WI38 (cell line): ENCODE results near the gene RNU2-63P.

Source experiments
- H3K4me3 ChIP-seq: 2 replicates; pipeline ENCODE4 v1.5.1; 2011; ENCODE audit warnings: low read depth, mild to moderate bottlenecking, control low read depth, low read length
- TF ChIP-seq, protein P1 (sequence below): IDR thresholded peaks from 2 replicates; pipeline ENCODE4 v1.5.1; 2012; ENCODE audit warnings: low read depth, mild to moderate bottlenecking, control low read depth, low read length

The RNU2-63P gene

DNA sequence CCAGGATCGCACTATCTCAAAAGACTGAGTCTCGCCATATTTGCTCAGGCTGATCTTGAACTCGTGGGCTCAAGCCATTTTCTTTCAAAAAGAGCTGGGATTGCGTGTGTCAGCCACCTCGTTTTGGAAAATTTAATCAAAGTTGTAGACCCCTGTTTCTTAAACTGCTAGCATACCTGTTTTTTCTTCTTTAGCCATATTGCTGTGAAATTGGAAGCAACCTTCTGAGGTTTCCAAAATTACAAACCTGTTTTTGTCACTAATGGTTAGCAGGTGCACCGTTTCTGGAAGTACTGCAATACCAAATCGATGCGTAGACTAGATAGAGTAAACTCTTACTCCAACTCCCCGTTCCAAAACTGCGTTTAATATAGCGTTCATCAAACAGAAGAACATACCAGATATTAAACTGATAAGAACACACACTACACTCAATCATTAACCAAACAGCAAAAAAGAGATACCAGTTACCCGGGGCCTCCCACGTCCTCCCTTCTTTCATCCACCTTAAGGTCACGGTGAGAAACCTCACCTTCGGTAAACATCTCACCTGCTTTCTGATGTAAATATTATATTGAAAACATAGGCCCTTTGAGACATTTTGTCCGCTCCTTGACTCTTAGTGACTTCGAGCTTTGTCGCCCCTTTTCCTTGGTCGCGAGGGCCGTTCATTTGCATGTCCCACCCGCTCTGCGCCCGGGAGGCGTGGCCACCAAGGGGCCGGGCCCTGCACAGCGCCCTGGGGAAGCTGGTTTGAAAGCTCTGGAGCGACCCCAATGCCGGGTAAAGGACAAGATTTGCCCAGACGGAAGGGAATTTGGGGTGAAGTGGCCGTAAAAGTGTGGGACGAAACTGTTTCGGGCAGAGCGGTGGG is at the start of gene RNU2-63P:
Gene RNU2-63P (minus strand): TSS at position 462 of the 874 bp plus-strand sequence.
- TF ChIP-seq, protein P1, sequence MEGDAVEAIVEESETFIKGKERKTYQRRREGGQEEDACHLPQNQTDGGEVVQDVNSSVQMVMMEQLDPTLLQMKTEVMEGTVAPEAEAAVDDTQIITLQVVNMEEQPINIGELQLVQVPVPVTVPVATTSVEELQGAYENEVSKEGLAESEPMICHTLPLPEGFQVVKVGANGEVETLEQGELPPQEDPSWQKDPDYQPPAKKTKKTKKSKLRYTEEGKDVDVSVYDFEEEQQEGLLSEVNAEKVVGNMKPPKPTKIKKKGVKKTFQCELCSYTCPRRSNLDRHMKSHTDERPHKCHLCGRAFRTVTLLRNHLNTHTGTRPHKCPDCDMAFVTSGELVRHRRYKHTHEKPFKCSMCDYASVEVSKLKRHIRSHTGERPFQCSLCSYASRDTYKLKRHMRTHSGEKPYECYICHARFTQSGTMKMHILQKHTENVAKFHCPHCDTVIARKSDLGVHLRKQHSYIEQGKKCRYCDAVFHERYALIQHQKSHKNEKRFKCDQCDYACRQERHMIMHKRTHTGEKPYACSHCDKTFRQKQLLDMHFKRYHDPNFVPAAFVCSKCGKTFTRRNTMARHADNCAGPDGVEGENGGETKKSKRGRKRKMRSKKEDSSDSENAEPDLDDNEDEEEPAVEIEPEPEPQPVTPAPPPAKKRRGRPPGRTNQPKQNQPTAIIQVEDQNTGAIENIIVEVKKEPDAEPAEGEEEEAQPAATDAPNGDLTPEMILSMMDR = no peak
- H3K4me3 ChIP-seq = peak within 1 kb of the TSS; percentile 57

DNA sequence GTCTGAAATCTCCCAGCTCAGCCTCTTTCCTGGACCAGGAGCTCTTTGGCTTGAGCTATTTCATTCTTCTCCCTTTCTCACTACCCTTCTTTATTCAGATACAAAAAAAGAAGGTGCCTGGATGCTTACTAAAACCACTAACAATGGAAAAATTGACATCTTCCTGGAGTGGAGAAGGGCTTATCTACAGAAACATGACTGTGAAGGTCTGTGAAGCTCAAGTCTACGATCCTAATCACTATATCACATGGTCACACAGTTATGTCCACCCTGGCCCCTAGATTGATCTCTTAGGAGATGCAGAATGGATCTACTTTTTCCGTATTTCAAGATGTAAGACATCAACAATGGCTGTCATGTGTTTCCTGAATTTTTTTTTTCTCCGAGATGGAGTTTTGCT is 44.9 kb upstream of the RNU2-63P start:
- TF ChIP-seq, protein P1 = no peak
- no peak overlapping the region for H3K4me3 ChIP-seq

DNA sequence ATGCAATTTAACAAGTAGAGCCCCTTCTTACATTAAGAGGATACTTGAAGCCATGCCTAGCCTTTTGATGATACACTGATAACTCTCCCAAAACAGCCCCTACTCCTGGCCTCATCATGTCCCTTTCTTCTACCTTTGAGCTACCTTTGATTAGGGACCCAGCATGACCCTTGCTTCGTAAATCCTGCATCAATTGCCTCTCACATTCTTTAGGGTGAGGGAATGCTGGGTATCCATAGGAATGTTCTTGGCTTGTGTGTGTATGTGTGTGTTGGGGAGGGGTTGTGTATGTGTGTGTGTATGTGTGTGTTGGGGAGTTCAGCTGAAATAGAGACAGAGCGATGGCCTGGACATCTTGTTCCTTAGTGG is 44.5 kb upstream of the RNU2-63P start:
- H3K4me3 ChIP-seq = no peak overlapping the region
- TF ChIP-seq, protein P1 = no peak

DNA sequence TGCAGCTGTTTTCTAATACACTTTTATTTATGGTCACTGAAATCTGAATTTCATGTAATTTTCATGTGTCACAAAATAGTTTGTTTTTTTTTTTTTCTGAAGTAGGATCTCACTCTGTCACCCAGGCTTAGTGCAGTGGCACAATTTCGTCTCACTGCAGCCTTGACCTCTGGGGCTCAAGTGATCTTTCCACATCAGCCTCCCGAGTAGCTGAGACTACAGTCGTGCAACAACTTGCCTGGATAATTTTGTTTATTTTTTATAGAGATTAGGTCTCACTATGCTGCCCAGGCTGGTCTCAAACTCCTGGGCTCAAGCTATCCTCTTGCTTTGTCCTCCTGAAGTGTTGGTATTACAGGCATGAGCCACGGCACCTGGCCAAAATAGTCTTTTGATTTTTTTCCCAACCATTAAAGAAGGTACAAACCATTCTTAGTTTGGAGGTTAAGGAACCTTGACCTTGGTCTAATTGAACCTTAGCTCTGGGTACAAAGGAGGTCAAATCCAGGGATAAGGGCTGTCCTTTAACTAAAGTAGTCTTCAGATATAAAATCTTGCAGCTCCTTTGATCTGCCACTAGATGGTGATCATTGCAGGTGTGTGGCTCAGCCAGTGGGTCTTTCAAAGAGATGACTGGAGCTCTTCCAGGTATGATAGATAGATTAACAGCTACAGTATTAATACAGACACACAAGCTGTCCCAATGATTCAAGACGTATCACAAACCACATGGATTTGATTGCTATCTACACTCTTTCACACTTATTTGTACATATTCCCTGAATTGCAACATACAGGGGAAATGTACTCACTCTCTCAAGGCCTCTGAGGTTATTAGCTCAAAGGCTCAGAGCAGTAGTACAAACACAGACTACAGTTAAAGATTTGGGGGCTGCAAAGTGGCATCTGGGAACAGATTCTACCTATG is 43.9 kb upstream of the RNU2-63P start:
- TF ChIP-seq, protein P1 = peak; percentile 78
- H3K4me3 ChIP-seq = no peak overlapping the region

DNA sequence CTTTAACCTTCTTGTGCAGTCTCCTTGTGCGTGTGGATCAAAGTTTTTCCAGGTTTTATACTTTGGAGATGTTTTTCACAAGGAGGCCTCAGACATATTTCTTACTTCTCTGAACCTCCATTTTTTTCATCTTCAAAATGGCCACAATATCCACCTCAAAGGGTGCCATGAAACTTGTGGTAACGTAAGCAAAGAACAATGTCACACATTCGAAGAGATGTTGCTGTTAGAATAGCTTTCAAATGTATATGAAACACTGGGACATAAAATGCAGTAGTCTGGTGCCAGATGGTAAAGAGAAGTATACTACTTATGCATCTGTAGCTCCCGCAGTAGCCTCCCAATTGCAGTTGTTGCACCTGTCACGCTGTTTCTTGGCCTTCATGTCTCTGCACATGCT is 41.8 kb upstream of the RNU2-63P start:
- TF ChIP-seq, protein P1 = no peak

DNA sequence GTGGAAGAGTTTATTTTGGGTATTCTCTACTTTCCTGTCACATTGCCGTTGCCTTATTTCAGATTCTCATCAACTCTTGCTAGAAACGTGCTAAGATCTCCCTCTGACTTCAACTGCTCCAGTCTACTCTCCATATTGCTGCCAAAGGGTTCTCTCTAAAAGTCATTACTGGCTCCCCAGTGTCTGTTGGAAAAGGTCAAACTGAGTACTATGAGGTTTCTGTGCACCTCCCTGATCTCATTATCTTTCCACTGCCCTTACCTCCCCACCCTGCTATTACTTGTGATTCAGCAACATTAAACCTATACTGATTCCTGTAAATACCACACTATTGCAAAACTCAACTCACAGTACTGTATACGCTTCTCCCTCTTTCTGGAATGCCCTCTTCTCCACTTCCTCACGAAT is 41.1 kb upstream of the RNU2-63P start:
- H3K4me3 ChIP-seq = no peak overlapping the region
- TF ChIP-seq, protein P1 = no peak

More for the DNA sequence above, 41.8 kb upstream of the RNU2-63P start:
- no peak overlapping the region for H3K4me3 ChIP-seq
